HEK293T (cell line): ENCODE measurements around the gene NEGR1.

Source experiments
- CTCF ChIA-PET: fragments of 350-600 bp; formaldehyde crosslinking; extraction: SDS; loops from one replicate; lab custom pipeline; 2021; ENCODE audit warnings: antibody characterized with exemption, inconsistent platforms; lab: Yijun Ruan, JAX
- POLR2A ChIA-PET: fragments of 350-600 bp; formaldehyde crosslinking; extraction: SDS; loops from one replicate; lab custom pipeline; 2020; ENCODE audit warnings: antibody characterized with exemption, inconsistent platforms; lab: Yijun Ruan, JAX
- DNase-seq: peaks from one replicate; pipeline ENCODE4 v3.0.0; 2012; ENCODE audit warnings: mixed read lengths; ENCODE audit errors: extremely low spot score
- ARNT ChIP-seq: fragments of 450-650 bp; IDR thresholded peaks from 2 replicates; pipeline ENCODE4 v1.6.1; 2017; ENCODE audit warnings: mild to moderate bottlenecking
- BHLHE40 ChIP-seq: fragments of 450-650 bp; IDR thresholded peaks from 2 replicates; pipeline ENCODE4 v1.6.1; 2016; ENCODE audit warnings: mild to moderate bottlenecking, moderate library complexity, borderline replicate concordance
- CTBP1 ChIP-seq: fragments of 450-650 bp; IDR thresholded peaks from 2 replicates; pipeline ENCODE4 v1.6.1; 2016; ENCODE audit warnings: borderline replicate concordance
- ELF4 ChIP-seq: fragments of 450-650 bp; IDR thresholded peaks from 2 replicates; pipeline ENCODE4 v1.6.1; 2017; ENCODE audit warnings: antibody characterized with exemption
- FOXA1 ChIP-seq: fragments of 450-650 bp; IDR thresholded peaks from 2 replicates; pipeline ENCODE4 v1.6.1; 2016; ENCODE audit warnings: mild to moderate bottlenecking
- FOXK2 ChIP-seq: fragments of 450-650 bp; IDR thresholded peaks from 2 replicates; pipeline ENCODE4 v1.6.1; 2016; ENCODE audit warnings: mild to moderate bottlenecking
- FOXM1 ChIP-seq: fragments of 450-650 bp; IDR thresholded peaks from 2 replicates; pipeline ENCODE4 v1.6.1; 2017; ENCODE audit warnings: mild to moderate bottlenecking, borderline replicate concordance
- HDGF ChIP-seq: fragments of 450-650 bp; IDR thresholded peaks from 2 replicates; pipeline ENCODE4 v1.6.1; 2017; ENCODE audit warnings: antibody characterized with exemption, borderline replicate concordance
- L3MBTL2 ChIP-seq: fragments of 450-650 bp; conservative IDR thresholded peaks from 2 replicates; pipeline ENCODE4 v1.6.1; 2016; ENCODE audit warnings: mild to moderate bottlenecking
- LEF1 ChIP-seq: fragments of 450-650 bp; IDR thresholded peaks from 2 replicates; pipeline ENCODE4 v1.6.1; 2017; ENCODE audit warnings: mild to moderate bottlenecking, borderline replicate concordance
- NFRKB ChIP-seq: fragments of 450-650 bp; IDR thresholded peaks from 2 replicates; pipeline ENCODE4 v1.6.1; 2016; ENCODE audit warnings: mild to moderate bottlenecking, moderate library complexity
- PKNOX1 ChIP-seq: fragments of 450-650 bp; IDR thresholded peaks from 2 replicates; pipeline ENCODE4 v1.6.1; 2016
- SP1 ChIP-seq: fragments of 450-650 bp; IDR thresholded peaks from 2 replicates; pipeline ENCODE4 v1.6.1; 2017
- SUZ12 ChIP-seq: fragments of 450-650 bp; IDR thresholded peaks from 2 replicates; pipeline ENCODE4 v1.6.1; 2016; ENCODE audit warnings: mild to moderate bottlenecking
- TARDBP ChIP-seq: fragments of 450-650 bp; IDR thresholded peaks from 2 replicates; pipeline ENCODE4 v1.6.1; 2016
- ZNF384 ChIP-seq: fragments of 450-650 bp; IDR thresholded peaks from 2 replicates; pipeline ENCODE4 v1.6.1; 2016

NEGR1 gene

GRCh38 chr1:72235062-72235461 lies 47.3 kb downstream of the NEGR1 start:
- no peak for TF ChIP-seq NFRKB
- TF ChIP-seq FOXM1 = no peak
- TF ChIP-seq LEF1 = no peak
- ChIA-PET POLR2A (no interaction called here), CTCF (no interaction called here)
- no peak for DNase-seq

DNA sequence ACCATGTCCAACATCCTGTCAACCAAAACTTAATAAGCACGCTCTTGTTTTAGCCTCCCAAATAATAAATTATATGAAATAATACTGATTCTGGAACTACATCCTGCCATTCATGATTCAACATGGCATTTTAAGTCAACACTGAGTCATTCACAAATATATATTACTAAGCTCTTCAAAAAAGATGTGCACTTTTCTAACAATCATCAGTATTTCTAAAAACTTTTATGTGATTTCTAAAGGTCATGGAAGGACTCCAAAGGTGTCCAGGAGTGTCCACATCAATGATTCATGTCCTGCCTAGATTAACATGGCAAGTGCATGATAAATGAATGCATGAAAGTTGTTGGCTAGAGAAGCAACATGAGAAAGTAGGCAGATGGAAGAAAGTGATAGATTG lies 51.6 kb downstream of the NEGR1 start:
- CTCF ChIA-PET = interaction anchor here (0.6 kb wide), 1 partner anchor 9 kb away, joined by 3 read pairs; no protein-coding TSS in a partner anchor
- DNase-seq = no peak
- POLR2A ChIA-PET = no interaction called here
- no peak for TF ChIP-seq ELF4
- no peak for TF ChIP-seq BHLHE40

- no peak for TF ChIP-seq FOXA1
- TF ChIP-seq FOXM1 = no peak
- TF ChIP-seq ELF4 = no peak
- TF ChIP-seq ZNF384 = no peak
- no peak for TF ChIP-seq ARNT
- TF ChIP-seq FOXK2 = no peak
- no peak for TF ChIP-seq SUZ12
- no peak for TF ChIP-seq LEF1
- no peak for TF ChIP-seq TARDBP
- POLR2A ChIA-PET = no interaction called here
- CTCF ChIA-PET = no interaction called here
- DNase-seq = no peak
Measured at GRCh38 chr1:72229893-72230292, 52.4 kb downstream of the NEGR1 start.

- TF ChIP-seq TARDBP (no peak), L3MBTL2 (no peak), SP1 (no peak), PKNOX1 (no peak), ZNF384 (no peak), ARNT (no peak), FOXA1 (no peak)
- DNase-seq = no peak
- POLR2A ChIA-PET = no interaction called here
- CTCF ChIA-PET = no interaction called here
Measured at GRCh38 chr1:72227667-72228066, 54.7 kb downstream of the NEGR1 start.

- CTCF ChIA-PET = no interaction called here
- no peak for DNase-seq
- TF ChIP-seq SUZ12 (no peak), ARNT (no peak), LEF1 (no peak), NFRKB (no peak), TARDBP (no peak), CTBP1 (no peak), PKNOX1 (no peak), L3MBTL2 (no peak), FOXM1 (no peak), ZNF384 (no peak), FOXK2 (no peak), HDGF (no peak)
- POLR2A ChIA-PET = no interaction called here
Measured at GRCh38 chr1:72224506-72224905, 57.8 kb downstream of the NEGR1 start.

GRCh38 chr1:72221811-72222210 lies 60.5 kb downstream of the NEGR1 start:
- CTCF ChIA-PET = no interaction called here
- no peak for TF ChIP-seq FOXM1
- TF ChIP-seq ELF4 = no peak
- no peak for TF ChIP-seq ZNF384
- no peak for TF ChIP-seq FOXA1
- TF ChIP-seq PKNOX1 = no peak
- no peak for TF ChIP-seq ARNT
- TF ChIP-seq L3MBTL2 = no peak
- no peak for TF ChIP-seq SP1
- TF ChIP-seq BHLHE40 = no peak
- TF ChIP-seq LEF1 = no peak
- TF ChIP-seq TARDBP = no peak
- TF ChIP-seq NFRKB = no peak
- no peak for TF ChIP-seq SUZ12
- TF ChIP-seq FOXK2 = no peak
- TF ChIP-seq HDGF = no peak
- no peak for TF ChIP-seq CTBP1
- no peak for DNase-seq
- POLR2A ChIA-PET = no interaction called here

GRCh38 chr1:72218141-72218739 lies 64.1 kb downstream of the NEGR1 start:
- POLR2A ChIA-PET = no interaction called here
- no peak for DNase-seq
- no peak for TF ChIP-seq FOXM1
- TF ChIP-seq CTBP1 = no peak
- no peak for TF ChIP-seq BHLHE40
- no peak for TF ChIP-seq SUZ12
- TF ChIP-seq HDGF = no peak
- no peak for TF ChIP-seq NFRKB
- no peak for TF ChIP-seq TARDBP
- no peak for TF ChIP-seq LEF1
- TF ChIP-seq SP1 = no peak
- CTCF ChIA-PET = no interaction called here
